Right atrium auricular region (tissue), 2 donors: ENCODE results near the gene SP140. TPM values are rescaled to one million over a fixed set of nuclear protein-coding genes. Genes with fewer than 3 reads are reported as not detected.

Source experiments
- DNase-seq: peaks from one replicate; pipeline ENCODE4 v3.0.0-alpha.2; 2019; ENCODE audit warnings: low spot score
- H3K27ac ChIP-seq, 2 donors: fragments of 200-600 bp; sonication (generic); 1 replicate in 1 of 2; 2 replicates in 1 of 2; pipeline ENCODE4 v1.5.1; 2016 to 2019
- H3K27me3 ChIP-seq, 2 donors: fragments of 200-600 bp; sonication (generic); one replicate each; pipeline versions ENCODE4 v1.5.1 to v1.6.0; 2017 to 2019
- H3K36me3 ChIP-seq: fragments of 200-600 bp; sonication (generic); one replicate; pipeline ENCODE4 v1.5.1; 2016
- H3K4me1 ChIP-seq, 2 donors: fragments of 200-600 bp; sonication (generic); one replicate each; pipeline versions ENCODE4 v1.5.1 to v1.6.0; 2017 to 2019
- H3K4me3 ChIP-seq, 2 donors: fragments of 200-600 bp; sonication (generic); 1 replicate in 1 of 2; 2 replicates in 1 of 2; pipeline ENCODE4 v1.5.1; 2017 to 2019; ENCODE audit warnings: mild to moderate bottlenecking in 1 of 2, moderate library complexity in 1 of 2
- H3K9me3 ChIP-seq, 2 donors: fragments of 200-600 bp; sonication (generic); one replicate each; pipeline ENCODE4 v1.5.1; 2019
- CTCF ChIP-seq, 2 donors: fragments of 200-600 bp; sonication (generic); IDR thresholded peaks; one replicate each; pipeline ENCODE4 v1.5.1; 2019; ENCODE audit warnings: antibody characterized with exemption in 2 of 2
- total RNA-seq, 2 donors: library from RNA; depleted of rRNA; stranded (reverse); fragments of >200 nt; gene quantifications; one replicate each; pipeline ENCODE4 v1.1.0, GENCODE V29; 2016

Gene SP140
- total RNA-seq, 2 donors from 2014 or later, result 0.26 to 0.55 TPM

- Histone ChIP-seq H3K4me3 (no peak overlapping the region), H3K4me1 (no peaks in the 10 kb centered on the region), H3K27ac (no peak overlapping the region), H3K9me3 (no peaks in the 10 kb centered on the region), H3K36me3 (peaks cover 74% of the 10 kb centered on the region), H3K27me3 (no peaks in the 10 kb centered on the region)
- TF ChIP-seq CTCF (IDR thresholded peaks at IDR 0.05), result no peak
- no peak for DNase-seq
Observed at GRCh38 chr2:230208576-230208975, 17.0 kb upstream of the SP140 start.

- TF ChIP-seq CTCF (IDR thresholded peaks at IDR 0.05), result no peak
Observed at GRCh38 chr2:230209422-230210051, 16.0 kb upstream of the SP140 start.

GRCh38 chr2:230216489-230216888, 9.0 kb upstream of the SP140 start:
- no peaks in the 10 kb centered on the region for H3K27me3 ChIP-seq
- TF ChIP-seq CTCF (IDR thresholded peaks at IDR 0.05), result no peak
- no peak overlapping the region for H3K27ac ChIP-seq
- peaks cover 44% of the 10 kb centered on the region for H3K36me3 ChIP-seq
- H3K9me3 ChIP-seq, result no peaks in the 10 kb centered on the region
- no peak overlapping the region for H3K4me3 ChIP-seq
- DNase-seq, result no peak
- peaks cover 0 to 25% of the 10 kb centered on the region in 2 donors for H3K4me1 ChIP-seq

More at GRCh38 chr2:230209422-230210051, 16.0 kb upstream of the SP140 start:
- no peak for DNase-seq
- Histone ChIP-seq H3K4me1 (no peaks in the 10 kb centered on the region), H3K9me3 (no peaks in the 10 kb centered on the region), H3K27me3 (no peaks in the 10 kb centered on the region), H3K36me3 (peaks cover 77% of the 10 kb centered on the region), H3K4me3 (no peak overlapping the region), H3K27ac (no peak overlapping the region)

- H3K36me3 ChIP-seq, result peaks cover 34% of the 10 kb centered on the region
- no peak for TF ChIP-seq CTCF (IDR thresholded peaks at IDR 0.05)
Observed at GRCh38 chr2:230217424-230217823, 8.1 kb upstream of the SP140 start.

GRCh38 chr2:230218421-230218820, 7.1 kb upstream of the SP140 start:
- Histone ChIP-seq H3K4me3 (no peak overlapping the region), H3K9me3 (no peaks in the 10 kb centered on the region), H3K36me3 (peaks cover 26% of the 10 kb centered on the region), H3K27ac (no peak overlapping the region), H3K4me1 (peaks cover 0 to 25% of the 10 kb centered on the region in 2 donors), H3K27me3 (no peaks in the 10 kb centered on the region)
- no peak for DNase-seq
- no peak for TF ChIP-seq CTCF (IDR thresholded peaks at IDR 0.05)

More at GRCh38 chr2:230217424-230217823, 8.1 kb upstream of the SP140 start:
- Histone ChIP-seq H3K27ac (no peak overlapping the region), H3K9me3 (no peaks in the 10 kb centered on the region), H3K27me3 (no peaks in the 10 kb centered on the region), H3K4me3 (no peak overlapping the region), H3K4me1 (peaks cover 0 to 25% of the 10 kb centered on the region in 2 donors)
- no peak for DNase-seq
